Ovary (tissue), 3 donors: ENCODE data around the gene BAG3.

Experiments used
- EP300 ChIP-seq: sonication (generic); formaldehyde crosslinking; IDR thresholded peaks from one replicate; pipeline ENCODE4 v1.6.1; 2017; ENCODE audit warnings: antibody characterized with exemption
- TF ChIP-seq, protein P1 (sequence below), 3 donors: fragments of 450-650 bp in 2 of 3; fragments of 200-600 bp in 1 of 3; IDR thresholded peaks; one replicate each; pipeline versions ENCODE4 v1.5.1 to v1.8.0; 2016 to 2022; ENCODE audit warnings: antibody characterized with exemption in 3 of 3, mild to moderate bottlenecking in 1 of 3
- donor health status: DM: no; HTN: no; CAD: no.

DNA sequence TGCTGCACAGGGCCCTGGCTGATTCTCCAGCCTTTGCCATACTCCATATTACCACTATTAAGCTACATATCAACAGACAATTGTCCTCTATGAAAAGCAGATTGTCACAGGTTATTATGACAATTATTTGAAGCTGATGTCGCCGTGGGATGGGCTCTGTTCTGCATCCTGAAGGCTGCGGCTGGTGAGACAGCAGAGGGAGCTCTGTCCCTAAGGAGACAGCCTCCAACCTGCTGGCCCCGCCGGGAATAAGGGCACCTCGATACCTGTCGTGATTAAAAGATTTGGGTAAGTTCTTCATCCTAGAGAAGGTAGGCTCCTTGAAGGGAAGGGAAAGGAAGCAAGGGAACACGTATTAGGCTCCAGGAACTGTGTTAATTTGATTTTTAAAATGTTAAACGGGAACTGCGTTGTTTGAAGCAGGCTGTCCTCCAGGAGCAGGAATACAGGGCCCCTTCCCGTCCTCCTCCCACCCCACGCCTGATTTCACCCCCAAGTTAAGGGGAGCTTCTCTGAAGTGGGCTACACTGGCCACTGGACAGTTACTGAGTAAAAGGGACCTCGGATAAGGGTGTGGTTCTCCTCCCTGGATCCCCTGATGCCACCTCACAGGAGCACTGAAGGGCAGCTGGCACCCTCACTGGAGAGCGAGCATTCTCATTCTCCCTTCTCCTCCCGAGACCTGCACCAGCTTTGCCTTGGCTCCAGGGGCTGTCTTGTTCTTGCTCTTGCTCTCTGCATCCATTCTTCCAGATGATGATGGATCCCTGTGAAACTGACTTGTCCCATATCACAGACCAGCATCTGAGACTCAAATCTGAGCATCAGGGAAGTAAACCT lies 42.6 kb upstream of the BAG3 start:
- TF ChIP-seq, protein P1, sequence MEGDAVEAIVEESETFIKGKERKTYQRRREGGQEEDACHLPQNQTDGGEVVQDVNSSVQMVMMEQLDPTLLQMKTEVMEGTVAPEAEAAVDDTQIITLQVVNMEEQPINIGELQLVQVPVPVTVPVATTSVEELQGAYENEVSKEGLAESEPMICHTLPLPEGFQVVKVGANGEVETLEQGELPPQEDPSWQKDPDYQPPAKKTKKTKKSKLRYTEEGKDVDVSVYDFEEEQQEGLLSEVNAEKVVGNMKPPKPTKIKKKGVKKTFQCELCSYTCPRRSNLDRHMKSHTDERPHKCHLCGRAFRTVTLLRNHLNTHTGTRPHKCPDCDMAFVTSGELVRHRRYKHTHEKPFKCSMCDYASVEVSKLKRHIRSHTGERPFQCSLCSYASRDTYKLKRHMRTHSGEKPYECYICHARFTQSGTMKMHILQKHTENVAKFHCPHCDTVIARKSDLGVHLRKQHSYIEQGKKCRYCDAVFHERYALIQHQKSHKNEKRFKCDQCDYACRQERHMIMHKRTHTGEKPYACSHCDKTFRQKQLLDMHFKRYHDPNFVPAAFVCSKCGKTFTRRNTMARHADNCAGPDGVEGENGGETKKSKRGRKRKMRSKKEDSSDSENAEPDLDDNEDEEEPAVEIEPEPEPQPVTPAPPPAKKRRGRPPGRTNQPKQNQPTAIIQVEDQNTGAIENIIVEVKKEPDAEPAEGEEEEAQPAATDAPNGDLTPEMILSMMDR (IDR thresholded peaks at IDR 0.05): no peak
- TF ChIP-seq EP300: no peak
